Heart left ventricle (tissue), 16 donors: ENCODE results near the gene MAML3. TPM values are rescaled to one million over a fixed set of nuclear protein-coding genes. Genes with fewer than 3 reads are reported as not detected.

Experiments used
- ATAC-seq, 4 donors: fragments of 200-7000 bp; cut with Tn5 transposase; one replicate each; pipeline ENCODE4 v1.9.1; 2020 to 2022; ENCODE audit warnings: moderate library complexity in 4 of 4, mild to moderate bottlenecking in 3 of 4, moderate number of reproducible peaks in 1 of 4
- DNase-seq, 5 donors: peaks; one replicate each; pipeline ENCODE4 v3.0.0-alpha.2; 2020
- H3K27ac ChIP-seq, 12 donors: fragments of 200-600 bp; sonication (generic) in 4 of 12; one replicate each; pipeline versions ENCODE4 v1.5.0 to v1.8.0; 2016 to 2022; ENCODE audit warnings: mild to moderate bottlenecking in 2 of 12
- H3K27me3 ChIP-seq, 9 donors: fragments of 200-600 bp; sonication (generic) in 2 of 9; one replicate each; pipeline versions ENCODE4 v1.5.1 to v1.8.0; 2016 to 2022; ENCODE audit warnings: mild to moderate bottlenecking in 3 of 9
- H3K36me3 ChIP-seq, 9 donors: fragments of 200-600 bp; sonication (generic) in 2 of 9; one replicate each; pipeline versions ENCODE4 v1.5.0 to v1.8.0; 2018 to 2022; ENCODE audit warnings: mild to moderate bottlenecking in 2 of 9
- H3K4me1 ChIP-seq, 12 donors: fragments of 200-600 bp; sonication (generic) in 4 of 12; one replicate each; pipeline versions ENCODE4 v1.5.0 to v1.8.0; 2016 to 2022; ENCODE audit warnings: mild to moderate bottlenecking in 3 of 12
- H3K4me3 ChIP-seq, 12 donors: fragments of 200-600 bp; sonication (generic) in 4 of 12; one replicate each; pipeline versions ENCODE4 v1.5.0 to v1.8.0; 2017 to 2022; ENCODE audit warnings: mild to moderate bottlenecking in 9 of 12, moderate library complexity in 4 of 12
- H3K9me3 ChIP-seq, 12 donors: fragments of 200-600 bp; sonication (generic) in 4 of 12; one replicate each; pipeline versions ENCODE4 v1.5.0 to v1.8.0; 2016 to 2022; ENCODE audit warnings: mild to moderate bottlenecking in 1 of 12
- CTCF ChIP-seq, 12 donors: fragments of 200-600 bp; sonication (generic) in 4 of 12; IDR thresholded peaks; one replicate each; pipeline versions ENCODE4 v1.5.0 to v1.8.0; 2018 to 2022; ENCODE audit warnings: antibody characterized with exemption in 12 of 12, mild to moderate bottlenecking in 5 of 12
- POLR2A ChIP-seq, 2 donors: fragments of 450-650 bp; IDR thresholded peaks; one replicate each; pipeline ENCODE4 v1.6.1; 2017; ENCODE audit warnings: antibody characterized with exemption in 2 of 2, mild to moderate bottlenecking in 2 of 2, moderate library complexity in 2 of 2
- WGBS, 4 donors: extraction: QIAGEN DNeasy Blood & Tissue Kit in 2 of 4; methylation state at CpG; one replicate each; pipeline versions ENCODE4 v1.1.5 to v1.1.7; 2013 to 2018; 5-methylcytosine and 5-hydroxymethylcytosine counted together
- intact Hi-C, 10 donors: fragments of 100-400 bp; cut with DNase I; formaldehyde crosslinking; loops; one replicate each; pipeline versions ENCODE4 v1.11.1 to v1.14.2; 2022
- polyA plus RNA-seq, 2 donors: library from polyadenylated mRNA; stranded (reverse); fragments of 200-250 nt; gene quantifications; one replicate each; pipeline ENCODE4 v1.2.3, GENCODE V29; 2013
- total RNA-seq, 9 donors: library from RNA; depleted of rRNA in 2 of 9; stranded (reverse); fragments of >200 nt in 2 of 9; fragmentation: NEBNext Ultra II Directional in 3 of 9; extraction: Animal tissue kit (Norgen Biotek cat#: 25700) in 3 of 9; gene quantifications; one replicate each; pipeline versions ENCODE4 v1.1.0 to v1.2.4, GENCODE V29; 2016 to 2023
- donor health status: ischemic (EF 13 %, LVEDD 7.1; RV severe dilation, severe dysfunction).
- donor health status: healthy with polysubstance abuse.
- donor health status: DM: no; HTN: yes; CAD: no.
- donor health status: DM: no; HTN: no; CAD: no.
- donor health status: ischemic (EF 25% LVEDD 6.9; RV normal size, moderate dysfunction).
- donor health status: ischemic (EF 25% LVEDD 5.7; RV mildly dilated, moderate dysfunction).
- donor health status: healthy.
- donor health status: DM: yes; HTN: yes; CAD: no.
- donor health status: ischemic (EF 35%, LVEDD 5.7; RV mildly dilated, moderate dysfunction).
- donor health status: nonischemic (EF 11% LVEDD 7.7; RV severe dilation, severe dysfunction).
- donor health status: DM: yes; HTN: yes; CAD: no.
- donor health status: PGD.
- donor health status: ischemic (EF 29% LVEDD 5.4; RV normal size, mild dysfunction).
- donor health status: nonischemic (EF 23%, LVEDD 6.1; RV moderate dilation, normal function).

Gene MAML3
- total and polyA plus RNA-seq, 11 donors = 0.76 to 5.9 (median 2.4) TPM

- intact Hi-C loops = no loop called here
- Histone ChIP-seq H3K4me3 (no peak overlapping the region), H3K36me3 (no peaks in the 10 kb centered on the region), H3K27ac (no peak overlapping the region), H3K9me3 (no peaks in the 10 kb centered on the region), H3K27me3 (no peaks in the 10 kb centered on the region), H3K4me1 (peaks cover 0 to 2% (median 0%) of the 10 kb centered on the region in 12 donors)
- TF ChIP-seq POLR2A (IDR thresholded peaks at IDR 0.05) = no peak
- no peak for TF ChIP-seq CTCF (IDR thresholded peaks at IDR 0.05)
- 84 to 87% (median 86%) methylated on average over 5 of the region's 5 CpGs for WGBS, 4 donors
- no peak for ATAC-seq
- no peak for DNase-seq
Measured at GRCh38 chr4:140027101-140027500, 126.9 kb downstream of the MAML3 start.

GRCh38 chr4:140025470-140025869 lies 128.5 kb downstream of the MAML3 start:
- WGBS, 4 donors = 62 to 91% (median 81%) methylated on average over 6 of the region's 6 CpGs
- H3K4me1 ChIP-seq = peaks cover 0 to 11% (median 7%) of the 10 kb centered on the region in 12 donors
- intact Hi-C loops = no loop called here

GRCh38 chr4:140020457-140021361 lies 133.3 kb downstream of the MAML3 start:
- H3K36me3 ChIP-seq = no peaks in the 10 kb centered on the region
- 36 to 48% (median 42%) methylated on average over 4 of the region's 4 CpGs for WGBS, 4 donors
- no peak for TF ChIP-seq POLR2A (IDR thresholded peaks at IDR 0.05)
- TF ChIP-seq CTCF (IDR thresholded peaks at IDR 0.05) = no peak
- DNase-seq (no peak), ATAC-seq (peak in 1 of 4 donors; percentile 39)
- H3K27ac ChIP-seq = peak overlapping the region in 2 of 12 donors; percentile 7 to 8
- peaks cover 0 to 4% (median 0%) of the 10 kb centered on the region in 12 donors for H3K9me3 ChIP-seq
- H3K4me3 ChIP-seq = no peak overlapping the region
- intact Hi-C loops = no loop called here
- H3K4me1 ChIP-seq = peaks cover 0 to 30% (median 14%) of the 10 kb centered on the region in 12 donors
- no peaks in the 10 kb centered on the region for H3K27me3 ChIP-seq

More at GRCh38 chr4:140025470-140025869, 128.5 kb downstream of the MAML3 start:
- Histone ChIP-seq H3K27me3 (no peaks in the 10 kb centered on the region), H3K27ac (no peak overlapping the region), H3K36me3 (no peaks in the 10 kb centered on the region), H3K9me3 (no peaks in the 10 kb centered on the region), H3K4me3 (no peak overlapping the region)
- TF ChIP-seq CTCF (IDR thresholded peaks at IDR 0.05) (no peak), POLR2A (IDR thresholded peaks at IDR 0.05) (no peak)
- DNase-seq (no peak), ATAC-seq (no peak)

GRCh38 chr4:140019619-140020347 lies 134.2 kb downstream of the MAML3 start:
- H3K36me3 ChIP-seq = no peaks in the 10 kb centered on the region
- DNase-seq = no peak
- WGBS, 4 donors = 80 to 93% (median 84%) methylated on average over 3 of the region's 3 CpGs
- H3K4me3 ChIP-seq = no peak overlapping the region
- intact Hi-C loops = loop anchor here in 6 of 10 donors (5.0 to 10.0 kb wide), 5 partner anchors 135 to 305 kb away; partner anchors contain the start of gene MAML3 (in 1 of the 6)
- no peaks in the 10 kb centered on the region for H3K27me3 ChIP-seq
- peak overlapping the region in 2 of 12 donors; percentile 7 to 21 for H3K27ac ChIP-seq
- TF ChIP-seq POLR2A (IDR thresholded peaks at IDR 0.05) = no peak
- H3K9me3 ChIP-seq = peaks cover 0 to 11% (median 2%) of the 10 kb centered on the region in 12 donors
- peak in 1 of 4 donors; percentile 41 for ATAC-seq
- peaks cover 0 to 30% (median 14%) of the 10 kb centered on the region in 12 donors for H3K4me1 ChIP-seq
